Testis (tissue), 2 donors: ENCODE measurements around the gene TMEM184B.

Experiments
- CTCF ChIP-seq, 3 experiments: fragments of 450-650 bp in 2 of 3; fragments of 200-600 bp in 1 of 3; sonication (generic) in 1 of 3; IDR thresholded peaks; one replicate each; pipeline ENCODE4 v1.5.1; 2016 to 2019; ENCODE audit warnings: antibody characterized with exemption in 3 of 3, mild to moderate bottlenecking in 2 of 3, moderate library complexity in 1 of 3
- POLR2A ChIP-seq: fragments of 450-650 bp; IDR thresholded peaks from one replicate; pipeline ENCODE4 v1.6.1; 2017; ENCODE audit warnings: antibody characterized with exemption, mild to moderate bottlenecking, moderate library complexity

- TF ChIP-seq CTCF (IDR thresholded peaks at IDR 0.05): no peak
- TF ChIP-seq POLR2A: no peak
These were observed 13.9 kb downstream of the TMEM184B start for GRCh38 chr22:38258895-38259294.
